GM18526 (cell line): ENCODE results near the gene ZMPSTE24.

Experiments
- POLR2A ChIP-seq: IDR thresholded peaks from 3 replicates; pipeline ENCODE4 v1.6.1; 2011; ENCODE audit not compliant: insufficient read length; ENCODE audit errors: extremely low read depth

Gene ZMPSTE24

GRCh38 chr1:40251456-40251855 is 6.6 kb upstream of the ZMPSTE24 start:
- no peak for TF ChIP-seq POLR2A

GRCh38 chr1:40252601-40253000 is 5.4 kb upstream of the ZMPSTE24 start:
- TF ChIP-seq POLR2A = no peak

GRCh38 chr1:40255231-40255630 is 2.8 kb upstream of the ZMPSTE24 start:
- TF ChIP-seq POLR2A = no peak

GRCh38 chr1:40256401-40257084 is 1.5 kb upstream of the ZMPSTE24 start:
- no peak for TF ChIP-seq POLR2A

- no peak for TF ChIP-seq POLR2A
These were observed 736 bp upstream of the ZMPSTE24 start for GRCh38 chr1:40257313-40257687.

GRCh38 chr1:40258445-40258769 is 371 bp downstream of the ZMPSTE24 start:
- no peak for TF ChIP-seq POLR2A

GRCh38 chr1:40264354-40264781 is 6.3 kb downstream of the ZMPSTE24 start:
- TF ChIP-seq POLR2A = no peak

GRCh38 chr1:40265298-40265697 is 7.3 kb downstream of the ZMPSTE24 start:
- TF ChIP-seq POLR2A = no peak

GRCh38 chr1:40265919-40266318 is 7.9 kb downstream of the ZMPSTE24 start:
- no peak for TF ChIP-seq POLR2A

- TF ChIP-seq POLR2A = no peak
These were observed 8.9 kb downstream of the ZMPSTE24 start for GRCh38 chr1:40266786-40267535.

GRCh38 chr1:40267767-40268187 is 9.7 kb downstream of the ZMPSTE24 start:
- no peak for TF ChIP-seq POLR2A

GRCh38 chr1:40268211-40268610 is 10.2 kb downstream of the ZMPSTE24 start:
- TF ChIP-seq POLR2A = no peak

GRCh38 chr1:40270152-40270834 is 12.3 kb downstream of the ZMPSTE24 start:
- no peak for TF ChIP-seq POLR2A

- TF ChIP-seq POLR2A = no peak
These were observed 14.7 kb downstream of the ZMPSTE24 start for GRCh38 chr1:40272653-40273213.

- no peak for TF ChIP-seq POLR2A
These were observed 15.6 kb downstream of the ZMPSTE24 start for GRCh38 chr1:40273547-40274166.

GRCh38 chr1:40274331-40274730 is 16.3 kb downstream of the ZMPSTE24 start:
- TF ChIP-seq POLR2A = no peak

- no peak for TF ChIP-seq POLR2A
These were observed 18.1 kb downstream of the ZMPSTE24 start for GRCh38 chr1:40276122-40276521.
